Psoas muscle (tissue), 8 donors: ENCODE measurements around the gene GABRP. TPM values are rescaled to one million over a fixed set of nuclear protein-coding genes. Genes with fewer than 3 reads are reported as not detected.

ENCODE experiments used
- ATAC-seq, 4 donors: fragments of 200-7000 bp; cut with Tn5 transposase; one replicate each; pipeline ENCODE4 v1.9.1; 2020; ENCODE audit warnings: moderate library complexity in 3 of 4, mild to moderate bottlenecking in 2 of 4
- DNase-seq, 2 donors: peaks; one replicate each; pipeline ENCODE4 v3.0.0-alpha.2; 2020
- H3K27ac ChIP-seq: fragments of 200-600 bp; one replicate; pipeline ENCODE4 v1.8.0; 2022
- H3K27me3 ChIP-seq, 3 donors: fragments of 200-600 bp in 1 of 3; one replicate each; pipeline versions ENCODE4 v1.6.1 to v1.8.0; 2013 to 2022; ENCODE audit warnings: low read length in 2 of 3, mild to moderate bottlenecking in 2 of 3, moderate library complexity in 1 of 3; ENCODE audit not compliant: insufficient read depth in 3 of 3
- H3K36me3 ChIP-seq, 2 donors: fragments of 200-600 bp in 1 of 2; one replicate each; pipeline versions ENCODE4 v1.6.1 to v1.8.0; 2013 to 2022; ENCODE audit warnings: low read depth in 1 of 2, mild to moderate bottlenecking in 1 of 2, moderate library complexity in 1 of 2; ENCODE audit not compliant: insufficient read depth in 1 of 2
- H3K4me1 ChIP-seq: fragments of 200-600 bp; one replicate; pipeline ENCODE4 v1.8.0; 2022
- H3K4me3 ChIP-seq: fragments of 200-600 bp; one replicate; pipeline ENCODE4 v1.8.0; 2022; ENCODE audit warnings: mild to moderate bottlenecking
- H3K9me3 ChIP-seq: fragments of 200-600 bp; one replicate; pipeline ENCODE4 v1.8.0; 2022
- CTCF ChIP-seq: fragments of 200-600 bp; IDR thresholded peaks from one replicate; pipeline ENCODE4 v1.8.0; 2022; ENCODE audit warnings: antibody characterized with exemption
- WGBS, 3 donors: extraction: QIAGEN DNeasy Blood & Tissue Kit; methylation state at CpG; one replicate each; pipeline versions ENCODE4 v1.1.6 to v1.1.7; 2013; 5-methylcytosine and 5-hydroxymethylcytosine counted together
- intact Hi-C, 2 donors: fragments of 100-400 bp; cut with DNase I; formaldehyde crosslinking; loops; one replicate each; pipeline versions ENCODE4 v1.11.0 to v1.14.2; 2022
- polyA plus RNA-seq, 3 donors: library from polyadenylated mRNA; stranded (reverse); fragments of 200-250 nt; gene quantifications; one replicate each; pipeline ENCODE4 v1.2.3, GENCODE V29; 2013
- total RNA-seq, 4 donors: library from RNA; stranded (reverse); fragmentation: NEBNext Ultra II Directional in 2 of 4; extraction: Animal tissue kit (Norgen Biotek cat#: 25700) in 2 of 4; gene quantifications; one replicate each; pipeline versions ENCODE4 v1.2.1 to v1.2.4, GENCODE V29; 2021 to 2023
- donor health status: healthy with polysubstance abuse.
- donor health status: DM: no; HTN: no; CAD: no; lungs with moderate emphysema.
- donor health status: Bipolar disorder and iron deficiency.
- donor health status: healthy.
- donor health status: DM: yes; HTN: yes; CAD: no.
- donor health status: DM: no; HTN: no; CAD: no.
- donor health status: DM: no; HTN: no; CAD: no.
- donor health status: DM: yes; HTN: yes; CAD: no.

GABRP gene
- total and polyA plus RNA-seq, 7 donors: 0.01 to 0.08 (median 0.04) TPM; not detected in 4

- DNase-seq (no peak), ATAC-seq (no peak)
- no peak for TF ChIP-seq CTCF
- Histone ChIP-seq H3K4me3 (no peak overlapping the region), H3K4me1 (no peaks in the 10 kb centered on the region), H3K27me3 (no peaks in the 10 kb centered on the region), H3K9me3 (no peaks in the 10 kb centered on the region), H3K27ac (no peak overlapping the region), H3K36me3 (no peaks in the 10 kb centered on the region)
- 55 to 64% (median 62%) methylated on average over 4 of the region's 4 CpGs for WGBS, 3 donors
- intact Hi-C loops: no loop called here
These were observed 52.7 kb downstream of the GABRP start for GRCh38 chr5:170836226-170836625.

- no peak overlapping the region for H3K27ac ChIP-seq
- DNase-seq (no peak), ATAC-seq (no peak)
- H3K36me3 ChIP-seq: no peaks in the 10 kb centered on the region
- H3K9me3 ChIP-seq: no peaks in the 10 kb centered on the region
- H3K4me3 ChIP-seq: no peak overlapping the region
- 78 to 84% (median 84%) methylated on average over 2 of the region's 2 CpGs for whole genome bisulfite sequencing, 3 donors
- intact Hi-C loops: no loop called here
- TF ChIP-seq CTCF: no peak
- no peaks in the 10 kb centered on the region for H3K4me1 ChIP-seq
- H3K27me3 ChIP-seq: no peaks in the 10 kb centered on the region
These were observed 60.3 kb downstream of the GABRP start for GRCh38 chr5:170843870-170844269.

GRCh38 chr5:170844651-170845050 is 61.1 kb downstream of the GABRP start:
- Histone ChIP-seq H3K4me1 (no peaks in the 10 kb centered on the region), H3K27ac (no peak overlapping the region), H3K27me3 (no peaks in the 10 kb centered on the region), H3K9me3 (no peaks in the 10 kb centered on the region), H3K36me3 (no peaks in the 10 kb centered on the region), H3K4me3 (no peak overlapping the region)
- no peak for DNase-seq
- no peak for ATAC-seq
- intact Hi-C loops: no loop called here
- TF ChIP-seq CTCF: no peak
- WGBS, 3 donors: 68 to 90% (median 70%) methylated on average over 2 of the region's 2 CpGs

GRCh38 chr5:170846416-170846815 is 62.9 kb downstream of the GABRP start:
- Histone ChIP-seq H3K27me3 (no peaks in the 10 kb centered on the region), H3K4me3 (no peak overlapping the region), H3K27ac (no peak overlapping the region), H3K36me3 (no peaks in the 10 kb centered on the region), H3K4me1 (no peaks in the 10 kb centered on the region), H3K9me3 (no peaks in the 10 kb centered on the region)
- ATAC-seq (no peak), DNase-seq (no peak)
- intact Hi-C loops: no loop called here
- no peak for TF ChIP-seq CTCF

- no peak for ATAC-seq
- no peak overlapping the region for H3K4me3 ChIP-seq
- no peak for TF ChIP-seq CTCF
- H3K27ac ChIP-seq: no peak overlapping the region
- DNase-seq: no peak
- intact Hi-C loops: no loop called here
- H3K4me1 ChIP-seq: no peaks in the 10 kb centered on the region
- H3K27me3 ChIP-seq: no peaks in the 10 kb centered on the region
- H3K9me3 ChIP-seq: no peaks in the 10 kb centered on the region
- H3K36me3 ChIP-seq: no peaks in the 10 kb centered on the region
These were observed 63.3 kb downstream of the GABRP start for GRCh38 chr5:170846846-170847245.
